IMR-90 (cell line): Measurements from ENCODE around the gene SPINT1. TPM values are rescaled to one million over a fixed set of nuclear protein-coding genes. Genes with fewer than 3 reads are reported as not detected.
A peak's percentile ranks its signal among the peaks of the same experiment; 100 is the strongest.

ENCODE experiments used
- ATAC-seq: fragments of 200-7000 bp; cut with Tn5 transposase; 2 replicates; pipeline ENCODE4 v1.9.1; 2020; ENCODE audit warnings: low read depth, mild to moderate bottlenecking, moderate library complexity
- BruUV-seq: library from RNA; stranded (reverse); fragments of 400-500 nt; replicated peaks from 2 replicates; lab custom pipeline; 2021; lab: Mats Ljungman, UMichigan
- CTCF ChIA-PET: fragments of 300-600 bp; formaldehyde crosslinking; extraction: SDS; loops from one replicate; lab custom pipeline; 2021; ENCODE audit warnings: antibody characterized with exemption; lab: Yijun Ruan, JAX
- POLR2A ChIA-PET: fragments of 300-600 bp; sonication (Branson Sonifier 250); formaldehyde crosslinking; loops from one replicate; lab custom pipeline; 2022; ENCODE audit warnings: antibody characterized with exemption; ENCODE audit not compliant: unreplicated experiment; lab: Charles Lee
- DNase-seq: peaks from one replicate; pipeline ENCODE4 v3.0.0; 2013
- H2AFZ ChIP-seq: replicated peaks from 2 replicates; pipeline ENCODE3; 2013; ENCODE audit warnings: low read length, mild to moderate bottlenecking; ENCODE audit not compliant: poor library complexity
- H2AK5ac ChIP-seq: 2 replicates; pipeline ENCODE4 v1.6.1; 2013; ENCODE audit warnings: low read depth, low read length, inconsistent platforms
- H2AK9ac ChIP-seq: replicated peaks from 2 replicates; pipeline ENCODE3; 2013; ENCODE audit warnings: mild to moderate bottlenecking, low read depth, low read length, moderate library complexity; ENCODE audit not compliant: poor library complexity
- H2BK120ac ChIP-seq: 2 replicates; pipeline ENCODE4 v1.6.1; 2013; ENCODE audit warnings: low read depth, low read length, inconsistent platforms
- H2BK15ac ChIP-seq: 3 replicates; pipeline ENCODE4 v1.6.1; 2013; ENCODE audit warnings: low read depth, low read length, inconsistent platforms
- H2BK20ac ChIP-seq: 2 replicates; pipeline ENCODE4 v1.6.1; 2013; ENCODE audit warnings: low read depth, mild to moderate bottlenecking, inconsistent platforms, low read length, moderate library complexity
- H2BK5ac ChIP-seq: 2 replicates; pipeline ENCODE4 v1.6.1; 2013; ENCODE audit warnings: mild to moderate bottlenecking, low read depth, low read length, inconsistent platforms; ENCODE audit not compliant: poor library complexity, severe bottlenecking
- H3K14ac ChIP-seq: replicated peaks from 2 replicates; pipeline ENCODE4 v1.6.1; 2013; ENCODE audit warnings: low read depth, low read length, inconsistent platforms
- H3K18ac ChIP-seq: 2 replicates; pipeline ENCODE4 v1.6.1; 2013; ENCODE audit warnings: low read depth, low read length, control low read depth
- H3K23ac ChIP-seq: 2 replicates; pipeline ENCODE4 v1.6.1; 2013; ENCODE audit warnings: low read depth, low read length, inconsistent platforms
- H3K27ac ChIP-seq: 2 replicates; pipeline ENCODE4 v1.5.1; 2013; ENCODE audit warnings: mild to moderate bottlenecking, control low read depth, low read length; ENCODE audit not compliant: insufficient read depth
- H3K27me3 ChIP-seq: 2 replicates; pipeline ENCODE4 v1.6.1; 2013; ENCODE audit warnings: low read length; ENCODE audit not compliant: control insufficient read depth, insufficient read depth
- H3K36me3 ChIP-seq: 2 replicates; pipeline ENCODE4 v1.6.1; 2013; ENCODE audit warnings: low read length, mixed read lengths; ENCODE audit not compliant: control insufficient read depth, insufficient read depth
- H3K4ac ChIP-seq: 2 replicates; pipeline ENCODE4 v1.6.1; 2013; ENCODE audit warnings: low read depth, low read length, inconsistent platforms
- H3K4me1 ChIP-seq: 2 replicates; pipeline ENCODE4 v1.6.1; 2013; ENCODE audit warnings: low read length, mixed read lengths; ENCODE audit not compliant: control insufficient read depth, insufficient read depth
- H3K4me2 ChIP-seq: 2 replicates; pipeline ENCODE4 v1.6.1; 2013; ENCODE audit warnings: low read depth, mild to moderate bottlenecking, control low read depth, low read length, moderate library complexity
- H3K4me3 ChIP-seq: 2 replicates; pipeline ENCODE4 v1.5.1; 2013; ENCODE audit warnings: low read depth, mild to moderate bottlenecking, control low read depth, low read length, moderate library complexity; ENCODE audit not compliant: insufficient read depth
- H3K56ac ChIP-seq: 2 replicates; pipeline ENCODE4 v1.6.1; 2013; ENCODE audit warnings: low read length, inconsistent platforms; ENCODE audit not compliant: insufficient read depth; ENCODE audit errors: extremely low read depth
- H3K79me1 ChIP-seq, 2 experiments: 2 replicates each; pipeline ENCODE4 v1.6.1; 2013; ENCODE audit warnings: low read length in 2 of 2, inconsistent platforms in 1 of 2, low read depth in 1 of 2
- H3K9ac ChIP-seq: 2 replicates; pipeline ENCODE4 v1.6.1; 2013; ENCODE audit warnings: low read depth, low read length, control low read depth
- H3K9me1 ChIP-seq: 2 replicates; pipeline ENCODE4 v1.6.1; 2013; ENCODE audit warnings: low read length, inconsistent platforms; ENCODE audit not compliant: insufficient read depth
- H3K9me3 ChIP-seq: 2 replicates; pipeline ENCODE4 v1.6.1; 2013; ENCODE audit warnings: low read length; ENCODE audit not compliant: control insufficient read depth, insufficient read depth
- H4K20me1 ChIP-seq: 2 replicates; pipeline ENCODE4 v1.6.1; 2013; ENCODE audit warnings: low read length, inconsistent platforms; ENCODE audit not compliant: insufficient read depth
- H4K5ac ChIP-seq: 2 replicates; pipeline ENCODE4 v1.6.1; 2013; ENCODE audit warnings: mild to moderate bottlenecking, low read depth, low read length, control low read depth
- H4K8ac ChIP-seq, 2 experiments: 2 replicates each; pipeline ENCODE4 v1.6.1; 2013; ENCODE audit warnings: low read depth in 2 of 2, low read length in 2 of 2, control low read depth in 1 of 2, inconsistent platforms in 1 of 2
- H4K91ac ChIP-seq: 2 replicates; pipeline ENCODE4 v1.6.1; 2013; ENCODE audit warnings: low read depth, low read length, inconsistent platforms; ENCODE audit not compliant: insufficient read depth
- CEBPB ChIP-seq: IDR thresholded peaks from 2 replicates; pipeline ENCODE4 v1.6.1; 2012; ENCODE audit warnings: low read depth, low read length, improper control_type of control experiment
- FOS ChIP-seq: fragments of 150-350 bp; IDR thresholded peaks from 2 replicates; pipeline ENCODE4 v1.6.1; 2016; ENCODE audit warnings: low read depth, low read length
- MAFK ChIP-seq: IDR thresholded peaks from 2 replicates; pipeline ENCODE4 v1.6.1; 2012; ENCODE audit warnings: low read depth, low read length, improper control_type of control experiment
- MAZ ChIP-seq: IDR thresholded peaks from 2 replicates; pipeline ENCODE4 v1.6.1; 2012; ENCODE audit warnings: low read depth, mild to moderate bottlenecking, low read length, improper control_type of control experiment, moderate library complexity, borderline replicate concordance
- RCOR1 ChIP-seq: IDR thresholded peaks from 2 replicates; pipeline ENCODE4 v1.6.1; 2012; ENCODE audit warnings: mild to moderate bottlenecking, low read length, improper control_type of control experiment; ENCODE audit not compliant: insufficient replicate concordance
- RFX5 ChIP-seq: IDR thresholded peaks from 2 replicates; pipeline ENCODE4 v1.8.0; 2012; ENCODE audit warnings: low read depth, mild to moderate bottlenecking, low read length, moderate library complexity
- WGBS, 2 experiments: methylation state at CpG; one replicate each; pipeline versions ENCODE4 v1.1.5 to v1.1.7; 2013; ENCODE audit warnings: missing lambda C conversion rate in 2 of 2; ENCODE audit not compliant: insufficient read length in 1 of 2; ENCODE audit errors: extremely low coverage in 2 of 2; 5-methylcytosine and 5-hydroxymethylcytosine counted together
- dilution Hi-C: fragments of 300-500 bp; cut with HindIII; formaldehyde crosslinking; loops from one replicate; pipeline ENCODE4 v1.14.3; 2018; ENCODE audit warnings: low sequenced_read_pairs; ENCODE audit not compliant: unreplicated experiment
- in situ Hi-C: fragments of 300-500 bp; cut with MboI; formaldehyde crosslinking; loops from 3 replicates; pipeline ENCODE4 v1.14.3; 2019; ENCODE audit warnings: low sequenced_read_pairs, inconsistent platforms, mixed read lengths
- intact Hi-C: fragments of 100-400 bp; cut with micrococcal nuclease; formaldehyde crosslinking; loops from 2 replicates; pipeline ENCODE4 v1.10.0; 2022
- polyA plus RNA-seq, 3 experiments: library from polyadenylated mRNA; depleted of rRNA; stranded (reverse); fragments of >200 nt; gene quantifications; 2 replicates each; pipeline ENCODE4 v1.2.3, GENCODE V29; 2012; ENCODE audit warnings: low replicate concordance in 1 of 3
- total RNA-seq: library from RNA; depleted of rRNA; stranded (reverse); fragments of >200 nt; gene quantifications from 2 replicates; pipeline ENCODE4 v1.2.3, GENCODE V29; 2012
- TF ChIP-seq, protein P1 (sequence below): conservative IDR thresholded peaks from 2 replicates; pipeline ENCODE4 v1.5.1; 2012; ENCODE audit warnings: mild to moderate bottlenecking, low read depth, low read length, improper control_type of control experiment
- TF ChIP-seq, protein P2 (sequence below): fragments of 150-350 bp; IDR thresholded peaks from 2 replicates; pipeline ENCODE4 v1.6.1; 2017; ENCODE audit warnings: mild to moderate bottlenecking, antibody characterized with exemption, low read length, low read depth

The SPINT1 gene
- total and polyA plus RNA-seq, 2 of the 4 experiments (the other 2 are of a cell fraction), result 0.90 to 2.1 TPM

DNA sequence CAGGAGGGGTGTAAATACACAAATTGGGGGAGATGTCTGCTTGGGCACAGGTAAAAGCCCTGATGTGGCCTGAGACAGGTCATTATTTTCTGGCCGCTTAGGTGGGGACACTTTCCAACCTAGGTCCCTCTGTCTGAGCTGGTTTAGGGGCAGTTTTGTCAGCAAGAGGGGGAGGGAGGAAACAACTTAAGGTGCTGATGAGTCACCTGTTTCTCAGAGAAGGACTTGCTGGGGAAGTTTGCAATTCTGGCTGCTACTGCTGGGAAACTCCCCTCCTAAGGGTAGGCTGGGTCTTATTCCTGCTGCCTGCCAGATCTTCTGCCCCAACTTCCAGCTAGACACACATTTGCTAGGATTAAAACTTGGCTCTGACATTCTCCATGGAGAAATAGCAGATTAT, 34.9 kb downstream of the SPINT1 start:
- dilution Hi-C loops, result no loop called here
- Histone ChIP-seq H3K18ac (no peak overlapping the region), H3K9me3 (peaks cover 3% of the 10 kb centered on the region; the same call in 1 of the 2 replicates), H2BK5ac (no peak overlapping the region), H3K4me1 (no peaks in the 10 kb centered on the region), H4K5ac (no peak overlapping the region), H3K36me3 (no peaks in the 10 kb centered on the region), H3K27me3 (no peaks in the 10 kb centered on the region; the same call in 1 of the 2 replicates), H2AFZ (no peak overlapping the region), H2BK15ac (no peak overlapping the region), H2BK20ac (no peak overlapping the region), H3K4me3 (no peak overlapping the region), H3K56ac (no peak overlapping the region), H3K4me2 (no peak overlapping the region), H2AK5ac (no peak overlapping the region), H3K79me1 (no peaks in the 10 kb centered on the region), H3K4ac (no peak overlapping the region), H3K14ac (no peak overlapping the region), H3K23ac (no peak overlapping the region; the same call in 1 of the 2 replicates), H2AK9ac (no peak overlapping the region), H2BK120ac (no peak overlapping the region), H3K9ac (no peak overlapping the region), H4K20me1 (no peaks in the 10 kb centered on the region), H4K8ac (no peak overlapping the region), H4K91ac (no peak overlapping the region), H3K27ac (no peak overlapping the region), H3K9me1 (no peaks in the 10 kb centered on the region)
- intact Hi-C loops, result no loop called here
- in situ Hi-C loops, result no loop called here
- no TSS peak for BruUV-seq
- ChIA-PET CTCF (interaction anchor here (1.8 kb wide), 1 partner anchor 20 kb away, joined by 7 read pairs; no protein-coding TSS in a partner anchor), POLR2A (no interaction called here)
- WGBS, 2 experiments, result no CpG with 5 or more reads among the region's 1 CpG
- TF ChIP-seq MAFK (no peak), FOS (0 out of 2 replicates have a peak, but pooled peaks have one; percentile 26), MAZ (no peak), RFX5 (0 out of 2 replicates have a peak, but pooled peaks have one; percentile 48), CEBPB (no peak), RCOR1 (no peak)
- TF ChIP-seq, protein P1, sequence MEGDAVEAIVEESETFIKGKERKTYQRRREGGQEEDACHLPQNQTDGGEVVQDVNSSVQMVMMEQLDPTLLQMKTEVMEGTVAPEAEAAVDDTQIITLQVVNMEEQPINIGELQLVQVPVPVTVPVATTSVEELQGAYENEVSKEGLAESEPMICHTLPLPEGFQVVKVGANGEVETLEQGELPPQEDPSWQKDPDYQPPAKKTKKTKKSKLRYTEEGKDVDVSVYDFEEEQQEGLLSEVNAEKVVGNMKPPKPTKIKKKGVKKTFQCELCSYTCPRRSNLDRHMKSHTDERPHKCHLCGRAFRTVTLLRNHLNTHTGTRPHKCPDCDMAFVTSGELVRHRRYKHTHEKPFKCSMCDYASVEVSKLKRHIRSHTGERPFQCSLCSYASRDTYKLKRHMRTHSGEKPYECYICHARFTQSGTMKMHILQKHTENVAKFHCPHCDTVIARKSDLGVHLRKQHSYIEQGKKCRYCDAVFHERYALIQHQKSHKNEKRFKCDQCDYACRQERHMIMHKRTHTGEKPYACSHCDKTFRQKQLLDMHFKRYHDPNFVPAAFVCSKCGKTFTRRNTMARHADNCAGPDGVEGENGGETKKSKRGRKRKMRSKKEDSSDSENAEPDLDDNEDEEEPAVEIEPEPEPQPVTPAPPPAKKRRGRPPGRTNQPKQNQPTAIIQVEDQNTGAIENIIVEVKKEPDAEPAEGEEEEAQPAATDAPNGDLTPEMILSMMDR, result no peak
- TF ChIP-seq, protein P2, sequence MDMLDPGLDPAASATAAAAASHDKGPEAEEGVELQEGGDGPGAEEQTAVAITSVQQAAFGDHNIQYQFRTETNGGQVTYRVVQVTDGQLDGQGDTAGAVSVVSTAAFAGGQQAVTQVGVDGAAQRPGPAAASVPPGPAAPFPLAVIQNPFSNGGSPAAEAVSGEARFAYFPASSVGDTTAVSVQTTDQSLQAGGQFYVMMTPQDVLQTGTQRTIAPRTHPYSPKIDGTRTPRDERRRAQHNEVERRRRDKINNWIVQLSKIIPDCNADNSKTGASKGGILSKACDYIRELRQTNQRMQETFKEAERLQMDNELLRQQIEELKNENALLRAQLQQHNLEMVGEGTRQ, result no peak
- ATAC-seq, result no peak
- DNase-seq, result peak; percentile 70
